Hepatocyte (in vitro differentiated cells): ENCODE results near the gene PRKD3. TPM values are rescaled to one million over a fixed set of nuclear protein-coding genes. Genes with fewer than 3 reads are reported as not detected.

Experiments used
- DNase-seq: peaks from one replicate; pipeline ENCODE4 v3.0.0-alpha.2; 2016; ENCODE audit warnings: low spot score
- H2AFZ ChIP-seq: fragments of 200-600 bp; sonication (generic); 2 replicates; pipeline ENCODE4 v1.6.0; 2016; ENCODE audit warnings: antibody characterized with exemption, mild to moderate bottlenecking
- H3K27ac ChIP-seq: fragments of 200-600 bp; sonication (generic); 2 replicates; pipeline ENCODE4 v1.5.1; 2016; ENCODE audit warnings: mild to moderate bottlenecking
- H3K27me3 ChIP-seq: fragments of 200-600 bp; sonication (generic); 2 replicates; pipeline ENCODE4 v1.6.1; 2016
- H3K36me3 ChIP-seq: fragments of 200-600 bp; sonication (generic); replicated peaks from 2 replicates; pipeline ENCODE4 v1.5.1; 2016; ENCODE audit warnings: low read depth; ENCODE audit not compliant: insufficient read depth
- H3K4me1 ChIP-seq: fragments of 200-600 bp; sonication (generic); 2 replicates; pipeline ENCODE4 v1.5.1; 2016; ENCODE audit warnings: mild to moderate bottlenecking, moderate library complexity; ENCODE audit not compliant: insufficient read depth
- H3K4me2 ChIP-seq: fragments of 200-600 bp; sonication (generic); 2 replicates; pipeline ENCODE4 v1.6.0; 2016
- H3K4me3 ChIP-seq: fragments of 200-600 bp; sonication (generic); 2 replicates; pipeline ENCODE4 v1.5.1; 2016; ENCODE audit warnings: mild to moderate bottlenecking
- H3K79me2 ChIP-seq: fragments of 200-600 bp; sonication (generic); 2 replicates; pipeline ENCODE4 v1.6.0; 2017; ENCODE audit warnings: mild to moderate bottlenecking
- H3K9me2 ChIP-seq: fragments of 200-600 bp; sonication (generic); replicated peaks from 2 replicates; pipeline ENCODE4 v1.6.0; 2017; ENCODE audit warnings: mild to moderate bottlenecking; ENCODE audit not compliant: insufficient read depth
- H3K9me3 ChIP-seq: fragments of 200-600 bp; sonication (generic); 2 replicates; pipeline ENCODE4 v1.5.1; 2016; ENCODE audit warnings: low read depth, mild to moderate bottlenecking
- H4K20me1 ChIP-seq: fragments of 200-600 bp; sonication (generic); 2 replicates; pipeline ENCODE4 v1.6.0; 2016; ENCODE audit warnings: mild to moderate bottlenecking; ENCODE audit not compliant: insufficient read depth, poor library complexity, severe bottlenecking
- CTCF ChIP-seq: fragments of 200-600 bp; sonication (generic); IDR thresholded peaks from 2 replicates; pipeline ENCODE4 v1.5.1; 2016; ENCODE audit warnings: antibody characterized with exemption, mild to moderate bottlenecking; ENCODE audit not compliant: poor library complexity
- EZH2 ChIP-seq: fragments of 200-600 bp; sonication (generic); IDR thresholded peaks from 2 replicates; pipeline ENCODE4 v1.6.1; 2016; ENCODE audit warnings: antibody characterized with exemption, mild to moderate bottlenecking, borderline replicate concordance
- EZH2phosphoT487 ChIP-seq: fragments of 200-600 bp; sonication (generic); IDR thresholded peaks from one replicate; pipeline ENCODE4 v1.6.1; 2018; ENCODE audit warnings: antibody characterized with exemption, mild to moderate bottlenecking, low read depth, moderate library complexity; ENCODE audit not compliant: unreplicated experiment, severe bottlenecking
- WGBS: methylation state at CpG from one replicate; pipeline ENCODE4 v1.1.6; 2016; ENCODE audit warnings: low lambda C conversion rate; ENCODE audit errors: missing lambda C conversion rate; 5-methylcytosine and 5-hydroxymethylcytosine counted together
- polyA plus RNA-seq: library from polyadenylated mRNA; unstranded; fragments of >200 nt; fragmentation: Nextera tagmentation; extraction: Ambion mirVana; gene quantifications from 2 replicates; pipeline ENCODE4 v1.2.1, GENCODE V29; 2016
- total RNA-seq: library from RNA; depleted of rRNA; stranded (reverse); fragments of >200 nt; gene quantifications from 2 replicates; pipeline ENCODE4 v1.2.3, GENCODE V29; 2014

The PRKD3 gene
- total and polyA plus RNA-seq, 2 experiments from 2014 or later, result 17.3 to 35.9 TPM

- 96% methylated on average over 2 of the region's 2 CpGs for WGBS
- Histone ChIP-seq H3K4me3 (no peak overlapping the region), H3K27ac (no peak overlapping the region), H3K4me2 (no peak overlapping the region), H3K79me2 (no peaks in the 10 kb centered on the region), H4K20me1 (no peaks in the 10 kb centered on the region), H2AFZ (no peak overlapping the region), H3K9me2 (no peaks in the 10 kb centered on the region), H3K27me3 (no peaks in the 10 kb centered on the region), H3K9me3 (no peaks in the 10 kb centered on the region), H3K36me3 (no peaks in the 10 kb centered on the region), H3K4me1 (peaks cover 4% of the 10 kb centered on the region)
- DNase-seq, result no peak
- TF ChIP-seq EZH2 (no peak), CTCF (no peak), EZH2phosphoT487 (no peak)
Measured at GRCh38 chr2:37283207-37283606, 41.4 kb downstream of the PRKD3 start.

- Histone ChIP-seq H3K4me3 (no peak overlapping the region), H3K9me2 (no peaks in the 10 kb centered on the region), H3K27me3 (no peaks in the 10 kb centered on the region), H3K4me2 (no peak overlapping the region), H3K4me1 (peaks cover 4% of the 10 kb centered on the region), H3K79me2 (no peaks in the 10 kb centered on the region), H4K20me1 (no peaks in the 10 kb centered on the region), H3K9me3 (no peaks in the 10 kb centered on the region), H3K27ac (no peak overlapping the region), H2AFZ (no peak overlapping the region), H3K36me3 (no peaks in the 10 kb centered on the region)
- 93% methylated on average over 2 of the region's 2 CpGs for WGBS
- TF ChIP-seq EZH2 (no peak), EZH2phosphoT487 (no peak), CTCF (no peak)
- no peak for DNase-seq
Measured at GRCh38 chr2:37282746-37283145, 41.9 kb downstream of the PRKD3 start.

GRCh38 chr2:37281916-37282315 lies 42.7 kb downstream of the PRKD3 start:
- Histone ChIP-seq H3K4me3 (no peak overlapping the region), H4K20me1 (no peaks in the 10 kb centered on the region), H3K79me2 (no peaks in the 10 kb centered on the region), H3K4me2 (no peak overlapping the region), H3K4me1 (peaks cover 4% of the 10 kb centered on the region), H3K9me2 (no peaks in the 10 kb centered on the region), H2AFZ (no peak overlapping the region), H3K27me3 (no peaks in the 10 kb centered on the region), H3K9me3 (no peaks in the 10 kb centered on the region), H3K36me3 (no peaks in the 10 kb centered on the region), H3K27ac (no peak overlapping the region)
- 95% methylated on average over 1 of the region's 1 CpG for WGBS
- no peak for TF ChIP-seq CTCF
- TF ChIP-seq EZH2, result no peak
- no peak for TF ChIP-seq EZH2phosphoT487
- DNase-seq, result no peak

GRCh38 chr2:37276291-37276690 lies 48.3 kb downstream of the PRKD3 start:
- H3K4me2 ChIP-seq, result no peak overlapping the region
- H4K20me1 ChIP-seq, result no peaks in the 10 kb centered on the region
- H3K27me3 ChIP-seq, result no peaks in the 10 kb centered on the region
- no peak overlapping the region for H3K4me3 ChIP-seq
- H3K4me1 ChIP-seq, result no peaks in the 10 kb centered on the region
- H2AFZ ChIP-seq, result no peak overlapping the region
- no peak for DNase-seq
- no peaks in the 10 kb centered on the region for H3K9me2 ChIP-seq
- 83% methylated on average over 2 of the region's 2 CpGs for WGBS
- no peak overlapping the region for H3K27ac ChIP-seq
- H3K9me3 ChIP-seq, result no peaks in the 10 kb centered on the region
- TF ChIP-seq CTCF, result no peak
- TF ChIP-seq EZH2phosphoT487, result no peak
- TF ChIP-seq EZH2, result no peak
- H3K79me2 ChIP-seq, result no peaks in the 10 kb centered on the region
- no peaks in the 10 kb centered on the region for H3K36me3 ChIP-seq
